ENCODE data around the gene PLCXD3.

GRCh38 chr5:41346609-41347008, 163.8 kb downstream of the PLCXD3 start:
- no peak for TF ChIP-seq CTCF (IDR thresholded peaks at IDR 0.05 in 8 of 11, conservative IDR thresholded peaks at IDR 0.05 in 3 of 11)
- no peak for TF ChIP-seq POLR2A (IDR thresholded peaks at IDR 0.05)
- no peak for TF ChIP-seq POLR2AphosphoS5 (IDR thresholded peaks at IDR 0.05)

All from spleen (tissue), 7 donors.